Stimulated activated naive B cell treated with anti-CD40 and anti-IgM and Interleukin-4, amounts not matched to agents 10 μg/mL and 1 μg/mL and 100 μg/mL, for 72 hours (primary cell): ENCODE data around the gene PROZ.

ENCODE experiments used
- ATAC-seq, 2 donors: fragments of 150-1000 bp; cut with Tn5 transposase; replicated peaks; 2 replicates each; pipeline ENCODE4 v1.10.0; 2021; ENCODE audit warnings: moderate library complexity in 1 of 2
- DNase-seq: peaks from one replicate; pipeline ENCODE4 v3.0.0; 2021
- H3K27ac Mint-ChIP-seq: one replicate; pipeline ENCODE4 v1.8.0; 2022; ENCODE audit warnings: mild to moderate bottlenecking, mixed read lengths
- H3K27me3 Mint-ChIP-seq, 2 donors: one replicate each; pipeline ENCODE4 v1.8.0; 2022; ENCODE audit warnings: mixed read lengths in 2 of 2
- H3K36me3 Mint-ChIP-seq, 2 donors: one replicate each; pipeline ENCODE4 v1.8.0; 2022; ENCODE audit warnings: mixed read lengths in 2 of 2, mild to moderate bottlenecking in 1 of 2
- H3K4me1 Mint-ChIP-seq, 2 donors: one replicate each; pipeline ENCODE4 v1.8.0; 2022; ENCODE audit warnings: mixed read lengths in 2 of 2, mild to moderate bottlenecking in 1 of 2
- H3K4me3 Mint-ChIP-seq, 2 donors: one replicate each; pipeline ENCODE4 v1.8.0; 2022; ENCODE audit warnings: mild to moderate bottlenecking in 2 of 2, mixed read lengths in 2 of 2, moderate library complexity in 1 of 2
- H3K9me3 Mint-ChIP-seq, 2 donors: one replicate each; pipeline ENCODE4 v1.8.0; 2022; ENCODE audit warnings: mixed read lengths in 2 of 2, mild to moderate bottlenecking in 1 of 2

Gene PROZ

DNA sequence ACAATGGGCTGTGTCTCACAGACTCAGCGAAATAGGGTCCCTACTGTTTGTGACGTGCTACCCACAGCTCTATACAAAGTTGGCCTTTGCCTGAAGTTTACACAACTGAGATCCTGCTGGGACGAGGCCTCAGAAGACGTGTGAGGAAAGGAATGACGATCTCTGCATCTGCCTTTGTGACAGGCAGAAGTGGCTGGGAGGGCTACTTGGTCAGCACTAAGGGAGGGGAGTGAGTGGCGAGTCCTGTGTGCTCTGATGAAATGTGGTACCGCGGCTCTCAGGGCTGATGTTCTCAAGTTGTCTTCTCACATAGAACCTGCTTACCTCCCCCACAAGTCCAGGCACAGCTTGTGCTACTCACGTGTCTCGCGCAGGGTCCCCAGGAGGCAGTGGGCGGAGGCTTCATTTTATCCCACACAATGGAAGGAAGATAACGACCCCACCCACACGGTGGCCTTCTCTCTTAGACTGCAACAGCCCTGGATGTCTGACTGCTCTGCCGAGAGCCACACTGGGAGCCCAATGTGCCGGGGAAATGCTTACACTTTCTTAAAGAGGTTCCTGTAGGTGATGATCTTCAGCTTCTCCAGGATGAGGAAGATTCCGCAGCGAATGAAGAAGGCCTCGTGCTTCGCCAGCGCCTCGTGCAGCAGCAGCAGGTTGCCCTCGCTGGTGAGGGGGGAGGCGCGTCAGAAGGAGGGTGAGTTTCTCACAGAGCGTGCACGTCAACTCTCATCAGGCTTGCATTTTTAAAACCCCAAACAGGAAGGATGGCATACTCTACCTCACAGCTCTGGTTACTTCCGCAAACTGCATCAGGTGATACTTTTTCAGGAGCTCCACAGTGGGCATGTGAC is 21.2 kb downstream of the PROZ start:
- peaks cover 36 to 50% of the 10 kb centered on the region in 2 donors for H3K36me3 Mint-ChIP-seq
- H3K4me1 Mint-ChIP-seq = peaks cover 0 to 2% of the 10 kb centered on the region in 2 donors
- H3K9me3 Mint-ChIP-seq = no peaks in the 10 kb centered on the region
- DNase-seq = no peak
- H3K27ac Mint-ChIP-seq = no peak overlapping the region
- H3K27me3 Mint-ChIP-seq = no peaks in the 10 kb centered on the region
- no peak overlapping the region for H3K4me3 Mint-ChIP-seq
- ATAC-seq = no peak

- H3K4me1 Mint-ChIP-seq = peaks cover 6% of the 10 kb centered on the region in 2 donors
- ATAC-seq = no peak
Measured at GRCh38 chr13:113182046-113182445, 23.6 kb downstream of the PROZ start.

GRCh38 chr13:113183450-113184129 is 25.1 kb downstream of the PROZ start:
- peaks cover 33 to 52% of the 10 kb centered on the region in 2 donors for H3K36me3 Mint-ChIP-seq
- ATAC-seq (no peak), DNase-seq (no peak)
- H3K4me1 Mint-ChIP-seq = peaks cover 6 to 8% of the 10 kb centered on the region in 2 donors
- no peaks in the 10 kb centered on the region for H3K9me3 Mint-ChIP-seq
- no peak overlapping the region for H3K27ac Mint-ChIP-seq
- no peak overlapping the region for H3K4me3 Mint-ChIP-seq
- no peaks in the 10 kb centered on the region for H3K27me3 Mint-ChIP-seq

More at GRCh38 chr13:113182046-113182445, 23.6 kb downstream of the PROZ start:
- Mint-ChIP-seq H3K27me3 (no peaks in the 10 kb centered on the region), H3K4me3 (no peak overlapping the region), H3K36me3 (peaks cover 26 to 46% of the 10 kb centered on the region in 2 donors), H3K9me3 (no peaks in the 10 kb centered on the region), H3K27ac (no peak overlapping the region)
- no peak for DNase-seq

- Mint-ChIP-seq H3K27me3 (no peaks in the 10 kb centered on the region), H3K4me3 (no peak overlapping the region), H3K36me3 (peaks cover 40 to 58% of the 10 kb centered on the region in 2 donors), H3K4me1 (peaks cover 6 to 8% of the 10 kb centered on the region in 2 donors), H3K27ac (no peak overlapping the region), H3K9me3 (no peaks in the 10 kb centered on the region)
- ATAC-seq (no peak), DNase-seq (no peak)
Measured at GRCh38 chr13:113184568-113185440, 26.4 kb downstream of the PROZ start.

GRCh38 chr13:113186061-113186900 is 27.8 kb downstream of the PROZ start:
- no peak overlapping the region for H3K4me3 Mint-ChIP-seq
- DNase-seq (no peak), ATAC-seq (peak in 1 of 2 donors; percentile 12)
- H3K27me3 Mint-ChIP-seq = no peaks in the 10 kb centered on the region
- peak overlapping the region; percentile 15 for H3K27ac Mint-ChIP-seq
- H3K9me3 Mint-ChIP-seq = no peaks in the 10 kb centered on the region
- H3K4me1 Mint-ChIP-seq = peaks cover 6 to 8% of the 10 kb centered on the region in 2 donors
- H3K36me3 Mint-ChIP-seq = peaks cover 33 to 53% of the 10 kb centered on the region in 2 donors

DNA sequence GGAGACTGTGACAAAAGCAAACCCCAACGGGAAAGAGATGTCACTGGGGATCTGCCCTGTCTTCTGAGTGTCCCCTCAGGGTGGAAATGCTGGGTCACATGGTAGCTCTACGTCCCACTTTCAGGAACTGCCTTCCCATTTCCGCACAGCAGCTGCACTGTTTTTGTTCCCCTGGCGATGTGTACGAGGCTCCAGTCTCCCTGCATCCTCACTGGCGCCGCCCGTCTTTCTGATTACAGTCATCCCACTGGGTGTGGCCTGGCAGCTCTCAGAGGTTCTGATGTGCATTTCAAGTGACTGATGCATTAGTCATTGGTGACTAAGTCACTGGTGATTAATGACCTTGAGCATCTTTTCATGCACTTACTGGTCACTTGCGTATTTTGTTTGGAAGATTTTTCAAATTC is 28.8 kb downstream of the PROZ start:
- Mint-ChIP-seq H3K27ac (no peak overlapping the region), H3K27me3 (no peaks in the 10 kb centered on the region), H3K9me3 (no peaks in the 10 kb centered on the region), H3K4me3 (no peak overlapping the region), H3K4me1 (peaks cover 6 to 8% of the 10 kb centered on the region in 2 donors), H3K36me3 (peaks cover 33 to 52% of the 10 kb centered on the region in 2 donors)
- DNase-seq (no peak), ATAC-seq (no peak)

- no peak for ATAC-seq
- Mint-ChIP-seq H3K9me3 (no peaks in the 10 kb centered on the region), H3K27me3 (no peaks in the 10 kb centered on the region)
Measured at GRCh38 chr13:113187883-113188665, 29.6 kb downstream of the PROZ start.

DNA sequence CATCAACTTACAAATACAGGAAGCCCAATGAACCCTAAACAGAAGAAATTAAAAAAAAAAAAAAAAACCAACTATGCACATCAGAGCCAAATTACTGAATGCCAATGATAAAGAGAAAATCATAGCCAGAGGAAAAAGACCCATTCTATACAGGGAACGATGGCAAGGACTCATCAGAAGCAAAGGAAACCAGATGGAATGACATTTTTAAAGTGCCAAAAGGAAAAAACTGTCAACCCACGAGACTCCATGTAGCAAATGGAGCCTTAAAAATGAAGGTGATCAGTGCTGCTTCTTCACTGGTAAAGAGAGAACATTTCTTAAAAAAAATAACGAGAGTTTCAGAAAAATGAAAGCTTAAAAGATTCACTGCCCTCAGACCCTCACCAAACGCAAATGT is 31.7 kb downstream of the PROZ start:
- Mint-ChIP-seq H3K9me3 (no peaks in the 10 kb centered on the region), H3K36me3 (peaks cover 46 to 61% of the 10 kb centered on the region in 2 donors), H3K4me1 (peaks cover 6 to 8% of the 10 kb centered on the region in 2 donors), H3K27ac (no peak overlapping the region), H3K4me3 (no peak overlapping the region), H3K27me3 (no peaks in the 10 kb centered on the region)
- DNase-seq (no peak), ATAC-seq (no peak)

More at GRCh38 chr13:113187883-113188665, 29.6 kb downstream of the PROZ start:
- H3K4me1 Mint-ChIP-seq = peaks cover 6 to 8% of the 10 kb centered on the region in 2 donors
- H3K27ac Mint-ChIP-seq = no peak overlapping the region
- H3K4me3 Mint-ChIP-seq = no peak overlapping the region
- DNase-seq = no peak
- peaks cover 35 to 52% of the 10 kb centered on the region in 2 donors for H3K36me3 Mint-ChIP-seq

DNA sequence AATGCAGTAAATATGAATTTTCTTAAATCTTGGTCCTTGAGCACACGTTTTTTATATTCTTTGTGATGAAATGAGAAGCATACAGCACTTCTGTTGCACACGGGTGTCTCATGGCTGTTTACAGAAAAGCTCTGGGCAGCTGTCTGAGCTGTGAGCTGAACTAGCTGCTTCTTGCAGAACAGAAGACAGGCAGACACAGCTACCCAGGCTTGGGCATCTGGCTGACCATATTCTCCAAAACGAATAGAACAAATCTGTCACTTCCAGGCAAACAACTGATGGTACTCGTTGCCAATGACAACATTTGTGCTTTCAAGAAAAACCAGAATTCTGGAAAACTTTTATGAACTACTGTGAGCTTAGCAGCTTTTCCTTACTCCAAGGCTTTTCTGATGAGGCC is 33.8 kb downstream of the PROZ start:
- Mint-ChIP-seq H3K4me3 (no peak overlapping the region), H3K27me3 (no peaks in the 10 kb centered on the region), H3K36me3 (peaks cover 45 to 60% of the 10 kb centered on the region in 2 donors), H3K27ac (no peak overlapping the region), H3K4me1 (peaks cover 0 to 2% of the 10 kb centered on the region in 2 donors), H3K9me3 (no peaks in the 10 kb centered on the region)
- ATAC-seq (no peak), DNase-seq (no peak)

GRCh38 chr13:113192902-113193301 is 34.5 kb downstream of the PROZ start:
- no peak for DNase-seq
- Mint-ChIP-seq H3K4me3 (no peak overlapping the region), H3K27me3 (no peaks in the 10 kb centered on the region), H3K27ac (no peak overlapping the region), H3K9me3 (no peaks in the 10 kb centered on the region), H3K4me1 (no peaks in the 10 kb centered on the region), H3K36me3 (peaks cover 45 to 54% of the 10 kb centered on the region in 2 donors)
- no peak for ATAC-seq

DNA sequence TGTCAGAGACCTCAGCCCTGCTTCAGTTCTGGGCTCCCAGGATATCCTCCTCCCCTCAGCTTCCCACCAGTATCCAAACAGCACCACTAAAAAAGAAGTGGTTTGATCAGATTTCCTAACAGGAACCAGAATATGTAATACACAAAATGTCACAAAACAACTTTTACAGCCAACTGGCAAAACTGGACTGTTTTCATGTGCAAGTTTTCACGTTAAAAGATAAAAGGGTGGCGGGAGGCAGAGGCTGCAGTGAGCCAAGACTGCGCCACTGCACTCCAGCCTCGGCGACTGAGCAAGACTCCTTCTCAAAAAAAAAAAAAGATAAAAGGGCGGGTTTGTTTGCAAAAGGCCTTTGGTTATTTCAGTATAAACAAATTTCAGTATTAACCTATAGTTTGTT is 36.9 kb downstream of the PROZ start:
- no peak for DNase-seq
- H3K27me3 Mint-ChIP-seq = no peaks in the 10 kb centered on the region
- no peaks in the 10 kb centered on the region for H3K9me3 Mint-ChIP-seq
- H3K27ac Mint-ChIP-seq = no peak overlapping the region
- H3K4me1 Mint-ChIP-seq = no peaks in the 10 kb centered on the region
- H3K36me3 Mint-ChIP-seq = peaks cover 29 to 34% of the 10 kb centered on the region in 2 donors
- no peak for ATAC-seq
- no peak overlapping the region for H3K4me3 Mint-ChIP-seq

DNA sequence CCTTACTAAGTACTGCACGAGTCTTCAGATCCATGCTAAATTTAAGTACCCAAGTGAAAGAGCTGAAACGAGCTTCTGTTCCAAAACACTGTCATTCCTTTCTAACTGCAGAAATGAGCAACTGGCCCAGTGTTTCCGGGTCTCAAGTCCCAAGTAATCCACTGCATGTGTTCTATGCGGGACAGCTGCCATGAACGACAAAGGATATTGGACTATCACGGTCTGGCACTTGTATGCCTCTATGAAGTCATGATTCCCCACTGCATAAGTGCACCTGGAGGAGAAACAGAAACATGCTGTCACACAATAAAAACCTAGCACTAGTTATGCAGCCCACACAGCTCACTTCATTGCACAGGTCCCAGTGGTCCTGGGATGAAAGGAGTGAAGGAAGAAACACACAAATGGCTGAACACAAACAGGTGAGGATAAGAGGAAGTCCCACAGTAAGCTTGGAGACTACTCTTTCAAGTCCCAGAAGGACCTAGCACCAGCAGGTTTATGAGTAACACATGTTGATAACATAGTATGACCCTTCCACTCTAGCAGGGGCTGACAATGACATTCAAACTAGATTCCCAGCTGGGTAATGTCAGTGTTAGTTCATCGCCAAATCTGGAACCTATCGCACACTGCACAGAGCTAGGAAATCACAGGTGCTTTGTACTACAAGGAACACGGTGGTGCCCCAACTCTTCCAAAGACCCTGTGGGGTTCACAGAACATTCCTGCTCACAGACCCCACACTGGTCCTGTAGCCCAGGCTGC is 38.7 kb downstream of the PROZ start:
- peaks cover under 1 to 3% of the 10 kb centered on the region in 2 donors for H3K4me1 Mint-ChIP-seq
- DNase-seq (no peak), ATAC-seq (no peak)
- H3K36me3 Mint-ChIP-seq = peaks cover 29 to 30% of the 10 kb centered on the region in 2 donors
- no peak overlapping the region for H3K27ac Mint-ChIP-seq
- H3K4me3 Mint-ChIP-seq = no peak overlapping the region
- no peaks in the 10 kb centered on the region for H3K27me3 Mint-ChIP-seq
- no peaks in the 10 kb centered on the region for H3K9me3 Mint-ChIP-seq
